Measurements from ENCODE around the gene DYNC1LI1.

- TF ChIP-seq CTCF (conservative IDR thresholded peaks at IDR 0.05; ENCODE audit: low read length) (no peak), EZH2phosphoT487 (IDR thresholded peaks at IDR 0.05; ENCODE audit: borderline replicate concordance, low read depth, low read length) (no peak)
These were observed 12.9 kb downstream of the DYNC1LI1 start for GRCh38 chr3:32557640-32558352.
